SKM-1 treated with dmso at 0.1 percent for 144 hours (cell line): ENCODE measurements around the gene ELOA.

Source experiments
- DNase-seq: peaks from one replicate; lab custom pipeline; 2025; ENCODE audit not compliant: unreplicated experiment; lab: John Stamatoyannopoulos, UW

ELOA gene

GRCh38 chr1:23736437-23737134 is 6.7 kb upstream of the ELOA start:
- DNase-seq, result no peak

GRCh38 chr1:23741609-23742008 is 1.7 kb upstream of the ELOA start:
- no peak for DNase-seq

GRCh38 chr1:23742670-23743286 is 493 bp upstream of the ELOA start:
- DNase-seq, result no peak

- DNase-seq, result peak; percentile 61
Observed at GRCh38 chr1:23745515-23745914, 2.2 kb downstream of the ELOA start.

GRCh38 chr1:23748016-23748415 is 4.7 kb downstream of the ELOA start:
- DNase-seq, result no peak

- DNase-seq, result peak; percentile 25
Observed at GRCh38 chr1:23751050-23751814, 8.0 kb downstream of the ELOA start.

GRCh38 chr1:23751815-23752200 is 8.5 kb downstream of the ELOA start:
- no peak for DNase-seq

GRCh38 chr1:23752909-23753308 is 9.6 kb downstream of the ELOA start:
- DNase-seq, result no peak

GRCh38 chr1:23756676-23757075 is 13.4 kb downstream of the ELOA start:
- no peak for DNase-seq

GRCh38 chr1:23757812-23758211 is 14.5 kb downstream of the ELOA start:
- DNase-seq, result no peak

- no peak for DNase-seq
Observed at GRCh38 chr1:23759277-23759676, 16.0 kb downstream of the ELOA start.

- no peak for DNase-seq
Observed at GRCh38 chr1:23763041-23763577, 19.8 kb downstream of the ELOA start.

GRCh38 chr1:23768733-23769132 is 25.5 kb downstream of the ELOA start:
- DNase-seq, result no peak

- peak; percentile 63 for DNase-seq
Observed at GRCh38 chr1:23772049-23772853, 29.0 kb downstream of the ELOA start.

- no peak for DNase-seq
Observed at GRCh38 chr1:23772854-23773242, 29.6 kb downstream of the ELOA start.

- DNase-seq, result no peak
Observed at GRCh38 chr1:23774174-23774880, 31.1 kb downstream of the ELOA start.

GRCh38 chr1:23776217-23776616 is 32.9 kb downstream of the ELOA start:
- no peak for DNase-seq

- DNase-seq, result peak; percentile 78
Observed at GRCh38 chr1:23777979-23778814, 34.9 kb downstream of the ELOA start, which contains the start of gene PITHD1. PITHD1 (plus strand) TSS chr1:23778418; CDS start chr1:23778516, 98 bp downstream.

- DNase-seq, result no peak
Observed at GRCh38 chr1:23779826-23780371, 36.6 kb downstream of the ELOA start.
